GM19324 (cell line): ENCODE results near the gene TMEM132E.

ENCODE experiments used
- ATAC-seq: cut with Tn5 transposase; IDR thresholded peaks from one replicate; pipeline ENCODE4 v1.9.1; 2021; ENCODE audit warnings: mild to moderate bottlenecking, moderate library complexity; ENCODE audit not compliant: unreplicated experiment, low FRiP score

The TMEM132E gene

DNA sequence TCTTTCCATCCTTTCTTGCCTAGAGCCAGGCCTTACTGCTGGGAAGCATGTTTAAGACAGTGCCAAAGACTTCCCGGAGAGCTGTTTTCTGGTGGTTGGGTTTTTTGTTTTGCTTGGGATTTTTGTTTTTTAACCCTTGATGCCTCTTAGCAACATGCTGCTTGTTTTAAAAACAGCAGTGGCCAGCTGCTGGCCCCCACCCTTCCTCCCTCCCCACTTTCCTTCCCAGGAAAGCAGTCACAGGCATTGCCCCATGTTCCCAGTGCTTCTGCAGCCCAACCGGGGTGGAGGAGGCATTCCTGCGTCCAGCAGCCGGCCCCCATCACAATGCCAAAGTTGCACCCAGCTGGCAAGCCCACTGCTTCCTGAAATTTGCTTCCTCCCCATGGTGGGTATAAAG is 12.6 kb downstream of the TMEM132E start:
- no peak for ATAC-seq

- ATAC-seq, result no peak
These were observed 17.5 kb downstream of the TMEM132E start for GRCh38 chr17:34596920-34597319.

DNA sequence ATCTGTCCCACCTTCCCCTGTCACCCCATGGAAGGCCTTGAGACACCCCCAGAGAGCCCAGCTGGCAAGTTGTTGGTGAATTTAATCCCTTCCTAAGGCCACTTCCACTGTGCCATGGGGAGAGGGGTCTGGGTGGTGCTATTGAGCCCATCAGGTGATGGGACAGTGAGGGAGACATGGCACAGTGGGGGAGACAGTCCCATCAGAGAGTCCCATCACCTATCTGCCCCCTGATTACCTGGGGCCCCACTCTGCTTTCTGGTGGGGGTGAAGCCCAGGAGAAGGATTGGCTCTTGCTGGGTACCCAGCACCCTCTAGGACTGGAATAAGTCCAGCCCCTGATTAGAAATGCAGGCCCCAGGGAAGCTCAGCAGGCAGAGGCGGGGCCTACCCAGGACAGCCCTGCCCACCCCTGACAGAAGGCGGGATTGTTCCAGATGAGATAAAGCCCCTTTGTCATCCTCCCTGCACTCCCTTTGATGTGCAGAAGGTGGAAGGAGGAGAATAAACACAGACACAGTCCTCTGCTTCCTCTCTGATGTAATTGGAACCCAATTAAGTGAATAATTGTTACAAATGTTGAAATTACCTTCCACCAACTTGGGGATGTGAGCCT is 18.9 kb downstream of the TMEM132E start:
- ATAC-seq, result no peak

DNA sequence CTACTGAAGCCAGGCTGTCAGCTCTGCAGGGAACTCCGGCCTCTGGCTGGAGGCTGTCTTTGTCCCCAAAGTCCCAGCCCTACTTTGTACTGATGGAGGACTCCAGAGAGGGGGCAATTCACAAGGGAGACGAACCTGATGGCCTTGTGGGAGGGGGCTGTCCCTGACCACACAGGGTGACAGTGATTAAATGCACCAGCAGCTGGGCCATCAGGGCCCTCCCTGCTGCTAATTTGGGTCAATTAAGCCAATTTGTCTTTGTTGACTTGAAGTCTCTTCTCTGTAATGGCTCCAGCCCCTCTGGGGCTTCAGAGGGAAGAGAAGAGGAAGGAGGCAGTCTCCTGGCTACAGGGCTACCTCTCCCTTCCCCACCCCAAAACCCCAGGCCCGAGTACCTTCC is 22.0 kb downstream of the TMEM132E start:
- no peak for ATAC-seq

DNA sequence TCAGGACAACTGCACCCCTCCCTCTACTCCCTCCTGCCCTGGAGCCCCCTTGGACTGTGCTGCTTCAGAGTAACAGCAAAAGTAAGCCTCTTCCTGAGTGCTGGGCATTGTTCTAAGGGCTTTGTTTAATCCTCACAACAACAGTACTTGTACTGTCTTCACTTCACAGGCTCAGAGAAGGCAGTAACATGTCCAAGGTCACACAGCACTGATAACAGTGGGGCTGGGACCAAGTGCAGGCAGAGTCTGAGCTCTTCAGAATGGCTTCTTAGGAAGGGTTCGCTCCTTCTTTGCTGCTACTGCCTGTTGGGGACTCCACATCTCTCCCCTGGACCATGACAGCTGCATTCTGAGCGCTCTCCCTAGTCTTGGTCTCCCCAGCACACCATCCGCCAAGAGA is 24.6 kb downstream of the TMEM132E start:
- no peak for ATAC-seq

DNA sequence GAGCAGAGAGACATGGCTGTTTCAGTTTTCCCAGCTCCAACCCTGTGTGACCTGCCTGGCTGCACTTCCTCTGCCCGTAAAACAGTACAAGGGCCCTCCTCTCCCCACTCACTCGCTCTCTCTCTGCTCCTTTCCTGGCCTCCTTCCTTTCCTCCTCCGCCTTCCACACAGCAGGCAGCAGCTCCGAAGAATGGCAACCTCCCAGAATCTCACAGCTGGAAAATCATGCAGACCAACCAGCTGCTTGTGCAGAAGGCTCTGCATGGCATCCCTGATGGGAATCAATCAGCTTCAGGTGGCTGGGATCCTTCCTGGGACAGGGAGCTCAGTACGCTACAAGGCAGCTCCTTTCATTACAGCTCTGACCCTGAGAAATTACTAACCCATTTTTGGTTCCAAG is 27.4 kb downstream of the TMEM132E start:
- ATAC-seq, result no peak

DNA sequence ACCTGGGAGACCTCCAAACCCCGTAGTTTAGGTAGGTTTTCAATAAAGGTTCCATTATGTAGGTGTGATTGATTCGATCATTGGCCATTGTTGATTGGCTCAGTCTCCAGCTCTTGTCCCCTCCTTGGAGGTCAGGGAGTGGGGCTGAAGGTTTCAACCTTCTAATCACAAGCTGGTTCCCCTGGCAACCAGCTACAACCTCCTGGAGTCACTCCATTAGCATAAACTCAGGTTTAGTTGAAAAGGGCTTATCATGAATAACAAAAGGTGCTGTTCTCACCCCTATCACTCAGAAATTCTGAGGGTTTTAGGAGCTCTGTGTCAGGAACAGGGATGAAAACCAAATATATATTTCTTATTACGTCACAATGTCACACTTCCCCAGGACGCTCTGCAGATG is 28.5 kb downstream of the TMEM132E start:
- ATAC-seq, result no peak

DNA sequence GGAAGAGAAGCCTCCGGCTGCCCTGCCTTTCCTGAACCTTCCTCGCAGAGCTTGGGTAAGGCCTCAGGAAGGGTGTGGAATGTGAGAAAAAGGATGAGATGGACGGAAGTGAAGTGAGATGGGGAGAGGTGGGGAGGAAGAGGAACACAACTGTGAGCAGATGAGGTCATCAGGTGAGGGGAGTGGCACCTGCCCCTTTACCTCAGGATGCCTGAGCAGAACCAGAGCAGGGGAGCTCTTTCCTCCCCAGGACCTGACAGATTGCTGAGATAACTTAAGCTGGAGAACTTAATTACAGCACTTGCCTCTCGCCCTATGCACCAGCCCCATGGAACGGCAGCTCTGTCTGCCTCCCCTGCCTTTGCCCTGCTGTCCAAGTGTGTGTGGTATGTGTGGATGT is 29.8 kb downstream of the TMEM132E start:
- no peak for ATAC-seq

DNA sequence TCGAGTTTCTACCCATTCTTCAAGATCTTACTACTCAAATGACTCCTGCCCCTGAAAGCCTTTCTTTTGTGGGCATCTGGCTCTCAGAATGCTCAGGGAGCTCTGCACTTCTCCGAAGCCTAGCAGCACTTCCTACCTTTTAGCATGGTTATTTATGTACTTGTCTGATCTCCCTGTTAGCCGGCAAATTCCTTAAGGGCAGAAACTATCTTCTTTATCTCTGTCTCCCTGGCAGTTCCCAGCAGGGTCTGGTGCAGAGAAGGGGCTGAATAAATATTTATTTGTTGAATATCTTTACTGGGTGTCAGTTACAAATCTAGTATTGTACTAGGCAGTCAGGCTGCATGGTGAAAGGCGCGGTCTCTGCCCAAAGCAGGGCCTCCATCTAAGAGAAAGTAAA is 30.7 kb downstream of the TMEM132E start:
- ATAC-seq, result no peak

DNA sequence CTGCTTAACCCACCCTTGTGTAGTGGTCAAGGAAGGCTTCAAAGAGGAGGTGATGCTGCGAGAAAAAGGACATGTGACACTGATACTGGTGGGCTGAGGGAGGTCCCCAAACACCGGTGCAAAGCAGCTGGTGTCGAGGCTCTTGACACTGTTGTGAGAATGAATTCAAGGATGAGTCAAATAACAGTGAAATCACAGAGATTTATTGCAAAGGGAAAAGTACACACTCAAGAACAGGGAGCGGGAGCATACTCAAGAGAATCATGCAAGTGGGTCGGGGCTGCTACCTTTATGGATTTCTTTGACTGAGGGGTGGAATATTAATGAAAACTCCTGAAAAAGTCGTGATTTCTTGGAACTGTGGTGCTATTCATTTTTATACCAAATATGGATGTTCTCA is 31.1 kb downstream of the TMEM132E start:
- no peak for ATAC-seq

DNA sequence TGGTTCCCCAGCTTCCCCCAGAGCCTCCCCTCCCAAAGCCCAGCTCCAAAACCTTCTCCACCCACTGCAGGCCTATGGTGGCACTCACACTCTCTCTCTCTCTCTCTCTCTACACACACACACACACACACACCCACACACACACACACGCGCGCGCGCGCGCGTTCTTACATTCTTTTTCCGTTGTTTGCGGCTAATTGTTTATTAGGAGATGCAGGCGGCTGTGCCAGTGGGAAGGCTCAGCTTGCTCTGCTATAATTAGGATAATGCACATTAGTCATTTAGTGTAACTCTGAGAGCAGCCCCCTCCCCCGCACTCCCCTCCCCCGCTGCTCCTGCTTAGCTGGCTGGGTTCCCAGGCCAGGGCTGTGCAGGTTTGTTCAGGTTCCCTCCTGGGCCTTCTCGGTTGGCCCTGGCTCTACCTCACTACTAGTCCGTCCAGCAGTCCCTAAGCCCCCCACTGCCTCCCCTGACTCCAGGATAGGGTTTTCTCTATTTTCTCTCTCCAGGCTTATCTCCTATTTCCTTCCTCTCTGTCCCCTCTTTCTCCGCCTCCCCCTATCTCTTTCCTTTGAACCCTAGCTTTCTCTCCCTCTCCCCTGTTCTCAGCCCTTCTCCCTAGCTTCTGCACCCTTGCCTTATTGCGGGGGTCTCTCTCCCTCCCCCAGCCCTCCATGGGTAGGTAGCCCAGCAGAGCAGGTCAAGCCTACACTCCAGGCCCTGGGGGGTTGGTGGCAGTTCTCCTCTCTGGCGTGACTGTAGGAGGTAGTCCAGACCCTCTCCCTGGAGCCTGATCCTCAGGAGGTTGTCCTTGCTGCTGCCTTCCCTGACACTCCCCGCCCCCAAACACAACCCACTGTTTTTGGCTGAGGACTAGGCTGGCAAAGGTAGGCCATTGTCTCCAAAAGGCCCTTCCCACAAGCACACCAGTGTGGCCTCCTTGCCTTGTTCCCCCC is 34.0 kb downstream of the TMEM132E start:
- ATAC-seq, result no peak

- ATAC-seq, result no peak
These were observed 35.3 kb downstream of the TMEM132E start for GRCh38 chr17:34614698-34615097.

GRCh38 chr17:34615326-34615725 is 35.9 kb downstream of the TMEM132E start:
- ATAC-seq, result no peak

GRCh38 chr17:34616148-34616547 is 36.8 kb downstream of the TMEM132E start:
- ATAC-seq, result no peak

- no peak for ATAC-seq
These were observed 38.0 kb downstream of the TMEM132E start for GRCh38 chr17:34617398-34617797.

- no peak for ATAC-seq
These were observed 40.4 kb downstream of the TMEM132E start for GRCh38 chr17:34619687-34620217.

- no peak for ATAC-seq
These were observed 41.1 kb downstream of the TMEM132E start for GRCh38 chr17:34620458-34620857.

DNA sequence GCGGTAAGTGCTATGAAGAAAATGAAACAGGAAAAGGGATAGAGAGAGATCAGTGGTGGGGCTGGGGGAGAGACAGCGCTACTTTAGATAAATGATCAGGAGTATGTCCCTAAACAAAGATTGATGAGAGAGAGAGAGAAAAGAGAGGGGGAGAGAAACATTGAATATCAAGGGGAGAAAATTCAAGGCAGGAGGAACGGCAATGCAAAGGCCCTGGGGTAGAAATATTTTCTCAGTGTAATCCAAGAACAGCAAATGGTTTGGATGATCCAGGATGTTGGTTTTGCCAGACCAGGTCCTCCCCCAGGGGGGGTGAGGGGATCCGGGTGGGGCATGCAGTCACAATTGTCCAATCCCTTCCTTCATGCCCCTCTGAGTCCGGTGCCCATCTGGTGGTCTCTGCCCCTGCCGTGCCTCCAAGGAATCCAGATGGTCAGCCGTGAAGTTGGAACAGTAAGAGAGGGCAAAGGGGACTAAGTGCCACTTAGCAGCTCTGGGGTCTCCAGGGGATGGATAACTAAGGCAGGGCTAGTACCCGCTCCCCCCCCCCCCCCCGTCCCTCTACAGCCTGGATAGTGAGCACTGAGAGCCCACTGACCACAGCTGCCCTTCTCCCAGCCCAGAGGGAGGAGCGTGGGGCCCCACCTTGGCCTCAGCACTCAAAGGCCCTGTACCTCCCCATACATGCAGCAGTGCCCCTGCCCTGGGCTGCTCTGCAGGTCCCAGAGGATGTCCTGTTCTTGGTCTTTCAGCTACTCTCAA is 43.7 kb downstream of the TMEM132E start:
- ATAC-seq, result no peak

DNA sequence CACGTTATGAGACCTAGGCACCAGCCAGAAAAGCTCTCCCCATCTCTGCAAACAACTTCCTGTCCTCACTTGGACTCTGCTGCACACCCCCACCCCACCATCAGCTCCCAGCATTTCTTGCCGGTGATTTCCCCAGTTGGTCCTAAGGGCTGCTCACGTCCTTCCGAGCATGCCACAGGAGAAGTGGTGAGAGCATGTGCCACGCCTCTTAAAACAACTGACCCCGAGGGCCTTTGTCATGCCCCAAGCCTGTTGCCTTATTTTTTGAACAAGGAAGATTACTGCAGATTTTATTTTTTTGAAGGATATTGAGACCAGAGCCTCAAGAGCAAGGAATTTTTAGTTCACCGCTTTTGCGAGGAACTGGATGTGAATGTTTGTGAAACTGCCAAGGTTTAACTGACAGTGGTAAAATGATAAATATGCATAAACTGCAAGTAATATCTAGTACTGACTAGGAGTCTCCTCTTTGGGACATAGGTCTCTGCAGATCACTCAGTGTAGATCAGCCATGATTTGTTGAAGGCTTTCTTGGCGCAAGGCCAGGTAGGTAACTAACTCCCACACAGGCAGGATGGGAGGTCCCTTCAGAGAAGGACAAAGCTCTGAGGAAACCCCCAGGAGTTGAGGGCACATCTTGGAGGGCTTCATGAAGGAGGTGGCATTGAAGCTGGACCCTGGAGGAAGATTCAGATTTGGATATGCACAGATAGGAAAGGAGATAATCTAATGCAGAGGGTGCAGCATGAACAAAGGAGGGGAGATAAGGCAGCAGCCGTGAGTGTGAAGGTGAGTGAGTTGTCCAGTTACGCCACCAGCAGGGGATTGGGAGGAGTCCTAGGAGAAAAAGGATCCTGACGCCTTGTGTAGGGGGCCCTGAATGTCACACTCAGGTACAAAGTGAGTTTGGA is 44.7 kb downstream of the TMEM132E start:
- ATAC-seq, result no peak
